Measurements from ENCODE around the gene RPS27. TPM values are rescaled to one million over a fixed set of nuclear protein-coding genes. Genes with fewer than 3 reads are reported as not detected.

Gene RPS27
- total RNA-seq, 1 donor from 2014 or later: 1,061 TPM

- Histone ChIP-seq H3K27me3 (ENCODE audit: low read depth) (no peaks in the 10 kb centered on the region), H3K9me3 (replicated peaks) (no peaks in the 10 kb centered on the region), H3K27ac (replicated peaks) (no peak overlapping the region), H3K4me3 (no peak overlapping the region), H3K36me3 (peaks cover 72% of the 10 kb centered on the region), H3K4me1 (peaks cover 34% of the 10 kb centered on the region)
- DNase-seq: no peak
- intact Hi-C loops (cut with micrococcal nuclease): no loop called here
- TF ChIP-seq, protein P1, sequence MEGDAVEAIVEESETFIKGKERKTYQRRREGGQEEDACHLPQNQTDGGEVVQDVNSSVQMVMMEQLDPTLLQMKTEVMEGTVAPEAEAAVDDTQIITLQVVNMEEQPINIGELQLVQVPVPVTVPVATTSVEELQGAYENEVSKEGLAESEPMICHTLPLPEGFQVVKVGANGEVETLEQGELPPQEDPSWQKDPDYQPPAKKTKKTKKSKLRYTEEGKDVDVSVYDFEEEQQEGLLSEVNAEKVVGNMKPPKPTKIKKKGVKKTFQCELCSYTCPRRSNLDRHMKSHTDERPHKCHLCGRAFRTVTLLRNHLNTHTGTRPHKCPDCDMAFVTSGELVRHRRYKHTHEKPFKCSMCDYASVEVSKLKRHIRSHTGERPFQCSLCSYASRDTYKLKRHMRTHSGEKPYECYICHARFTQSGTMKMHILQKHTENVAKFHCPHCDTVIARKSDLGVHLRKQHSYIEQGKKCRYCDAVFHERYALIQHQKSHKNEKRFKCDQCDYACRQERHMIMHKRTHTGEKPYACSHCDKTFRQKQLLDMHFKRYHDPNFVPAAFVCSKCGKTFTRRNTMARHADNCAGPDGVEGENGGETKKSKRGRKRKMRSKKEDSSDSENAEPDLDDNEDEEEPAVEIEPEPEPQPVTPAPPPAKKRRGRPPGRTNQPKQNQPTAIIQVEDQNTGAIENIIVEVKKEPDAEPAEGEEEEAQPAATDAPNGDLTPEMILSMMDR (IDR thresholded peaks at IDR 0.05; ENCODE audit: borderline replicate concordance): no peak
Measured at GRCh38 chr1:153951801-153952200, 38.8 kb upstream of the RPS27 start.

GRCh38 chr1:153953859-153954365 is 36.6 kb upstream of the RPS27 start:
- Histone ChIP-seq H3K4me1 (peaks cover 47% of the 10 kb centered on the region), H3K27me3 (ENCODE audit: low read depth) (no peaks in the 10 kb centered on the region), H3K9me3 (replicated peaks) (no peaks in the 10 kb centered on the region), H3K36me3 (peaks cover 57% of the 10 kb centered on the region), H3K4me3 (no peak overlapping the region), H3K27ac (replicated peaks) (no peak overlapping the region)
- TF ChIP-seq, protein P1 (IDR thresholded peaks at IDR 0.05; ENCODE audit: borderline replicate concordance): no peak
- intact Hi-C loops (cut with micrococcal nuclease): no loop called here
- no peak for DNase-seq

DNA sequence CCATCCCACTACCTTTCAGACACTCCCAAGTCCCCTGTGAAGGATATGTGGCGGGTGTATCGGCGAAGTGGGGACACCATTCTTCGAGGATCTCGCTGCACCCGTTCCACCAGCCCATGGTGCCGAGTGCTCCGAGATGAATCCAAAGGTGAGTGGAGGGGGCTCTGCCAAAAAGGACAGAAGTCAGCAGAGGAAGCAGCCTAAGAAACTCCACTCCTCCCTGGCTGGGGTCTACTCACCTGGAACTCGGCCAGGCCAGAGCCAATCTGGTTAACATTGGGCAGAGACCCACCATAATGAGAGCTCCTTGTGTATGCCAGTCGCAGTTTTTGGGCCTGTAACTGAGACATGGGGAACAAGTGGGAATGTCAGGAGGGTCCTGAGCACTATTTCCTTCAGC is 35.7 kb upstream of the RPS27 start:
- Histone ChIP-seq H3K36me3 (peaks cover 48% of the 10 kb centered on the region), H3K27ac (replicated peaks) (no peak overlapping the region), H3K4me1 (peaks cover 56% of the 10 kb centered on the region), H3K9me3 (replicated peaks) (no peaks in the 10 kb centered on the region), H3K27me3 (ENCODE audit: low read depth) (no peaks in the 10 kb centered on the region), H3K4me3 (no peak overlapping the region)
- intact Hi-C loops (cut with micrococcal nuclease): no loop called here
- DNase-seq: no peak
- TF ChIP-seq, protein P1 (IDR thresholded peaks at IDR 0.05; ENCODE audit: borderline replicate concordance): no peak

GRCh38 chr1:153956997-153957715 is 33.4 kb upstream of the RPS27 start:
- Histone ChIP-seq H3K4me1 (peaks cover 80% of the 10 kb centered on the region), H3K36me3 (peaks cover 40% of the 10 kb centered on the region), H3K9me3 (replicated peaks) (no peaks in the 10 kb centered on the region), H3K27ac (replicated peaks) (peak overlapping the region; percentile 98), H3K4me3 (peak overlapping the region; percentile 98), H3K27me3 (ENCODE audit: low read depth) (no peaks in the 10 kb centered on the region)
- DNase-seq: no peak
- TF ChIP-seq, protein P1 (IDR thresholded peaks at IDR 0.05; ENCODE audit: borderline replicate concordance): no peak
- intact Hi-C loops (cut with micrococcal nuclease): no loop called here

GRCh38 chr1:153957744-153958110 is 32.8 kb upstream of the RPS27 start:
- H3K9me3 ChIP-seq (replicated peaks): no peaks in the 10 kb centered on the region
- intact Hi-C loops (cut with micrococcal nuclease): no loop called here
- peaks cover 35% of the 10 kb centered on the region for H3K36me3 ChIP-seq

More at GRCh38 chr1:153957744-153958110, 32.8 kb upstream of the RPS27 start:
- H3K27me3 ChIP-seq (ENCODE audit: low read depth): no peaks in the 10 kb centered on the region
- peaks cover 85% of the 10 kb centered on the region for H3K4me1 ChIP-seq
- no peak for DNase-seq
- TF ChIP-seq, protein P1 (IDR thresholded peaks at IDR 0.05; ENCODE audit: borderline replicate concordance): no peak
- peak overlapping the region; percentile 98 for H3K27ac ChIP-seq (replicated peaks)
- H3K4me3 ChIP-seq: peak overlapping the region; percentile 98
